PFSK-1 (cell line): Measurements from ENCODE around the gene RIN3.

Experiments
- FOXP2 ChIP-seq: optimal IDR thresholded peaks from 2 replicates; pipeline ENCODE3; 2011; ENCODE audit warnings: borderline replicate concordance, control low read depth, inconsistent platforms; ENCODE audit not compliant: insufficient read depth; ENCODE audit errors: extremely low read length, extremely low read depth
- POLR2AphosphoS5 ChIP-seq: IDR thresholded peaks from 2 replicates; pipeline ENCODE4 v1.6.1; 2012; ENCODE audit warnings: low read depth, mild to moderate bottlenecking, control low read depth, low read length, moderate library complexity
- SIN3A ChIP-seq: IDR thresholded peaks from 2 replicates; pipeline ENCODE4 v1.6.1; 2012; ENCODE audit warnings: mild to moderate bottlenecking, low read length, moderate library complexity, borderline replicate concordance; ENCODE audit not compliant: insufficient read depth
- TAF1 ChIP-seq: IDR thresholded peaks from 2 replicates; pipeline ENCODE4 v1.6.1; 2012; ENCODE audit warnings: low read length, control low read depth, borderline replicate concordance; ENCODE audit not compliant: insufficient read depth
- TF ChIP-seq, protein P1 (sequence below), 2 experiments: IDR thresholded peaks; 2 replicates each; pipeline versions ENCODE4 v1.6.1 to v1.8.0; 2011 to 2012; ENCODE audit warnings: low read depth in 2 of 2, low read length in 2 of 2, control low read depth in 1 of 2, inconsistent platforms in 1 of 2, mild to moderate bottlenecking in 1 of 2, moderate library complexity in 1 of 2; ENCODE audit not compliant: insufficient read depth in 1 of 2

RIN3 gene

DNA sequence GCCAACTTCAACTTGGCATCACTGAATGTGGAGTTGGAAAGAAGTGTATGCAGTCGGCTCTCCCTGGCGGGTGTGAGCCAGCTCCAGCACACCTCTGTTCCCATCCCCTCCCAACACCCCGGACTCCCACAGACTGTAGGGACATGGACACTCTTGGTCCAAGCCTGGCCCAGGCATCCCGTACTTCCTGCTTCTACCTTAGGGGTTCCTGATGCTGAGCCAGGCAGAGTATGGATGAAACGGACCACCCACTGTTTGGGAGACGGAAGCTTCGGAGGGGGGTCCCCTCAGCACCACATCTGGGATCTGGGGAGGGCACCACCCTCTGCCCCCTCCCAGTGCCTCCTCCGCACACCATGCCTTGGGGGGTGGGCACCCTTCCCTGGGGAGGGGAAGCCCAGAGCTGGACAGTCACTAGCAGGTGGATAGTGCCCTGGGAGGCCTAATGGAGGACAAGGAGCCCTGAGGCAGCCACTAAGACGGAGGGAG is 172.9 kb downstream of the RIN3 start:
- TF ChIP-seq TAF1 (no peak), POLR2AphosphoS5 (no peak), FOXP2 (no peak), SIN3A (no peak)
- TF ChIP-seq, protein P1, sequence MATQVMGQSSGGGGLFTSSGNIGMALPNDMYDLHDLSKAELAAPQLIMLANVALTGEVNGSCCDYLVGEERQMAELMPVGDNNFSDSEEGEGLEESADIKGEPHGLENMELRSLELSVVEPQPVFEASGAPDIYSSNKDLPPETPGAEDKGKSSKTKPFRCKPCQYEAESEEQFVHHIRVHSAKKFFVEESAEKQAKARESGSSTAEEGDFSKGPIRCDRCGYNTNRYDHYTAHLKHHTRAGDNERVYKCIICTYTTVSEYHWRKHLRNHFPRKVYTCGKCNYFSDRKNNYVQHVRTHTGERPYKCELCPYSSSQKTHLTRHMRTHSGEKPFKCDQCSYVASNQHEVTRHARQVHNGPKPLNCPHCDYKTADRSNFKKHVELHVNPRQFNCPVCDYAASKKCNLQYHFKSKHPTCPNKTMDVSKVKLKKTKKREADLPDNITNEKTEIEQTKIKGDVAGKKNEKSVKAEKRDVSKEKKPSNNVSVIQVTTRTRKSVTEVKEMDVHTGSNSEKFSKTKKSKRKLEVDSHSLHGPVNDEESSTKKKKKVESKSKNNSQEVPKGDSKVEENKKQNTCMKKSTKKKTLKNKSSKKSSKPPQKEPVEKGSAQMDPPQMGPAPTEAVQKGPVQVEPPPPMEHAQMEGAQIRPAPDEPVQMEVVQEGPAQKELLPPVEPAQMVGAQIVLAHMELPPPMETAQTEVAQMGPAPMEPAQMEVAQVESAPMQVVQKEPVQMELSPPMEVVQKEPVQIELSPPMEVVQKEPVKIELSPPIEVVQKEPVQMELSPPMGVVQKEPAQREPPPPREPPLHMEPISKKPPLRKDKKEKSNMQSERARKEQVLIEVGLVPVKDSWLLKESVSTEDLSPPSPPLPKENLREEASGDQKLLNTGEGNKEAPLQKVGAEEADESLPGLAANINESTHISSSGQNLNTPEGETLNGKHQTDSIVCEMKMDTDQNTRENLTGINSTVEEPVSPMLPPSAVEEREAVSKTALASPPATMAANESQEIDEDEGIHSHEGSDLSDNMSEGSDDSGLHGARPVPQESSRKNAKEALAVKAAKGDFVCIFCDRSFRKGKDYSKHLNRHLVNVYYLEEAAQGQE (IDR thresholded peaks at IDR 0.05; ENCODE audit: insufficient read depth in 1 of 2, low read depth in 2 of 2, low read length in 2 of 2): no peak

DNA sequence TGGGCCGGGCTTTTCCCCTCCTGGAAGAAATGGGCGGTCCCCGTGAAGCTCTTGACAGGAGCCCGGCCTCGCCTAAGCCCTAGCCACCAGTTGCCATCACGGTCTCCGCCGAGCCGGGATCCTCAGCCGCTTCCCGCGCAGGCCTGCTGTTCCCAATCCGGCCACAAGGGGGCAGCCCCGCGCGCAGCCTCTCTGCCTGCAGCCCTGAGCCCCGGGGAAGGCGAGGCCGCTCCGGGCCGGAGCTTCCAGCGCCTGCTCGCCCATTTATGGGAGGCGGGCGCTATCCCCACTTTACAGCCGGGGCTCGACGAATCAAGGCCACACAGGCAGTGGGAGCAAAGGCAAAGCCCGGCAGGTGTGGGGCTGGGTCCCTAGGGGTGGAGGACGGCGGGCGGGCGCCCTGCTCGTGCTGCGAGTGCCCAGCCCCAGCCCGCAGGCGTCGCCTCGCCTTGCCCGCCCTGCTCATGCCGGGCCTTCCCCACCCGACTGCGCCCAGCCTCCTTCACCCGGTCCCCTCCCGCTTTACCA is 173.4 kb downstream of the RIN3 start:
- TF ChIP-seq SIN3A: no peak
- no peak for TF ChIP-seq TAF1
- TF ChIP-seq FOXP2: no peak

DNA sequence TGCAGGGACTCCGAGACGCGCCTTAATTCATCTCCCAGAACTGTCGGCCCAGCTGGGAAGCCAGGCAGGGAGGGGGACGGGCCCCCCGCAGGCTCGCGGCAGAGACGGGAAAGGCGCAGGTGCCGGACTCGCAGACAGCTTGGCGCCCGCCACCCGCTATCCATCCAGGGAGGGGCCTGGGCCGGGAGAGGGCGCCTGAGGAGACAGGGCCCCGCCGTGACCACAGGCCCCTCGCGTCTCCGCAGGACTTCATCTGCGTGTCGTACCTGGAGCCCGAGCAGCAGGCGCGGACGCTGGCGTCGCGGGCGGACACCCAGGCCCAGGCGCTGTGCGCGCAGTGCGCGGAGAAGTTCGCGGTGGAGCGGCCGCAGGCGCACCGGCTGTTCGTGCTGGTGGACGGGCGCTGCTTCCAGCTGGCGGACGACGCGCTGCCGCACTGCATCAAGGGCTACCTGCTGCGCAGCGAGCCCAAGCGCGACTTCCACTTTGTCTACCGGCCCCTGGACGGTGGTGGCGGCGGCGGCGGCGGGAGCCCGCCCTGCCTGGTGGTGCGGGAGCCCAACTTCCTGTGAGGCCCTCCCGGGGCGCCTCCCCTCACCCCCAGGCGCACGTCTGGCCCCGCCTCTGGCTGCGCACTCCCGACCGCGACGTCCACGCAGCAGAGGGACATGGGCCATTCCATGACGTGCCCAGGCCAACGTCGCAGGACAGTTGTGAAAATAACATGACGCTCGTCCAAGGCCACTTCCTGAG is 174.3 kb downstream of the RIN3 start:
- TF ChIP-seq POLR2AphosphoS5 (no peak), SIN3A (no peak), TAF1 (no peak), FOXP2 (no peak)
- TF ChIP-seq, protein P1 (IDR thresholded peaks at IDR 0.05; ENCODE audit: insufficient read depth in 1 of 2, low read depth in 2 of 2, low read length in 2 of 2): no peak

DNA sequence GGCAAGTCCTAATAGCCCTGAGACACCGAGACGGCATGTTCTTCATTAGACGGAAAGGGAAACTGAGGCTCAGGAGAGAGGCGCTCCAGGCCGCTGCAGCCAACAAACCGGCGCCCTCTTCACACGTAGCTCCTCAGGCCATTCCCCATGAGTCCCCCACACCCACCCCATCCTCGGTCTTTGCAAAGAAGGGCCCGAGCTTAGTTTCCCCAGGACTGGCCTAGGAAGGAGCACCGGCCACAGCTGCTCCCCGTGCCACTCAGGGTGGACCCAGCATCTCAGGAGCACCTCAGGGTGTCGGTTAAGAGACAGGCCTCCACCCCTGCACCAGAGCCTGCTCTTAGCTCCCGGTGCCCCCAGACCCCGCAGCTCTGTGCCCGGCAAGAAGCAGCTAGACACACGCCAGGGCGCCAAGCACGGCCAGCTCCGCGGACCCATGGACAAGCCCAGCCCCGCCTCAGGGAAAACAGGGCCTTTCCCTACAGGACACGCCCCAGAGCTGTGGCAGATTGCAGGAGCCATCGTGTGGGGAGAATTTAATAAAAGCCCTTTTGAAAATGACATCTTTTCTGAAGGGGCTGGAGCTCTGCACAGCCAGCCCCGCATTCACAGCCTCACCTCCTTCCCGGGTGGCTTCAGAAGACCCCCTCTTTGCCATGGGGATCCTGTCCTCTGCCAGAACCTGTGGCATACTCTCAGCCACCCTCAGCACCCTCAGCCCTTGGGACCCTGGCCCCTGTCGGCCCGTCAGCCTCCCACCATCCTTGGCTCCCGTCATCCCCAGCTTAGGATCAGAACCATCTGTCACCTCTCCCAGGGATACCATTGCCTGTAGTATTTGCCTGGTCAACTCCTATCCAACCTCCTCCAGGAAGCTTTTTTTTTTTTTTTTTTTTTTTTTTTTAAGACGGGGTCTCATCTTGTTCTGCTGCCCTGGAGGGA is 175.1 kb downstream of the RIN3 start:
- TF ChIP-seq POLR2AphosphoS5 (no peak), TAF1 (no peak), SIN3A (no peak), FOXP2 (no peak)
- TF ChIP-seq, protein P1 (IDR thresholded peaks at IDR 0.05; ENCODE audit: insufficient read depth in 1 of 2, low read depth in 2 of 2, low read length in 2 of 2): no peak
